Sigmoid colon (tissue), 4 donors: ENCODE results near the gene CTNNB1.

ENCODE experiments used
- CTCF ChIP-seq, 4 experiments: fragments of 450-650 bp in 3 of 4; fragments of 200-600 bp in 1 of 4; IDR thresholded peaks; one replicate each; pipeline ENCODE4 v1.5.1; 2016 to 2019; ENCODE audit warnings: antibody characterized with exemption in 4 of 4, mild to moderate bottlenecking in 3 of 4, moderate library complexity in 2 of 4
- EP300 ChIP-seq, 4 donors: sonication (generic); formaldehyde crosslinking; IDR thresholded peaks; one replicate each; pipeline ENCODE4 v1.6.1; 2017; ENCODE audit warnings: antibody characterized with exemption in 4 of 4
- POLR2A ChIP-seq, 2 donors: fragments of 450-650 bp; IDR thresholded peaks; one replicate each; pipeline ENCODE4 v1.6.1; 2016; ENCODE audit warnings: antibody characterized with exemption in 2 of 2, mild to moderate bottlenecking in 2 of 2, moderate library complexity in 2 of 2
- POLR2AphosphoS5 ChIP-seq, 4 donors: sonication (generic); formaldehyde crosslinking; IDR thresholded peaks; one replicate each; pipeline ENCODE4 v1.6.1; 2017; ENCODE audit warnings: antibody characterized with exemption in 4 of 4

GRCh38 chr3:41163006-41163405 is 36.3 kb upstream of the CTNNB1 start:
- TF ChIP-seq CTCF (IDR thresholded peaks at IDR 0.05): no peak
- no peak for TF ChIP-seq POLR2A (IDR thresholded peaks at IDR 0.05)
- no peak for TF ChIP-seq EP300 (IDR thresholded peaks at IDR 0.05)
- TF ChIP-seq POLR2AphosphoS5 (IDR thresholded peaks at IDR 0.05): no peak
